IMR-90 (cell line): Measurements from ENCODE around the gene ABHD12B. TPM values are rescaled to one million over a fixed set of nuclear protein-coding genes. Genes with fewer than 3 reads are reported as not detected.

Source experiments
- ATAC-seq: fragments of 200-7000 bp; cut with Tn5 transposase; 2 replicates; pipeline ENCODE4 v1.9.1; 2020; ENCODE audit warnings: low read depth, mild to moderate bottlenecking, moderate library complexity
- BruUV-seq: library from RNA; stranded (reverse); fragments of 400-500 nt; replicated peaks from 2 replicates; lab custom pipeline; 2021; lab: Mats Ljungman, UMichigan
- CTCF ChIA-PET: fragments of 300-600 bp; formaldehyde crosslinking; extraction: SDS; loops from one replicate; lab custom pipeline; 2021; ENCODE audit warnings: antibody characterized with exemption; lab: Yijun Ruan, JAX
- POLR2A ChIA-PET: fragments of 300-600 bp; sonication (Branson Sonifier 250); formaldehyde crosslinking; loops from one replicate; lab custom pipeline; 2022; ENCODE audit warnings: antibody characterized with exemption; ENCODE audit not compliant: unreplicated experiment; lab: Charles Lee
- DNase-seq: peaks from one replicate; pipeline ENCODE4 v3.0.0; 2013
- H2AFZ ChIP-seq: replicated peaks from 2 replicates; pipeline ENCODE3; 2013; ENCODE audit warnings: low read length, mild to moderate bottlenecking; ENCODE audit not compliant: poor library complexity
- H2AK5ac ChIP-seq: 2 replicates; pipeline ENCODE4 v1.6.1; 2013; ENCODE audit warnings: low read depth, low read length, inconsistent platforms
- H2AK9ac ChIP-seq: replicated peaks from 2 replicates; pipeline ENCODE3; 2013; ENCODE audit warnings: mild to moderate bottlenecking, low read depth, low read length, moderate library complexity; ENCODE audit not compliant: poor library complexity
- H2BK120ac ChIP-seq: 2 replicates; pipeline ENCODE4 v1.6.1; 2013; ENCODE audit warnings: low read depth, low read length, inconsistent platforms
- H2BK15ac ChIP-seq: 3 replicates; pipeline ENCODE4 v1.6.1; 2013; ENCODE audit warnings: low read depth, low read length, inconsistent platforms
- H2BK20ac ChIP-seq: 2 replicates; pipeline ENCODE4 v1.6.1; 2013; ENCODE audit warnings: low read depth, mild to moderate bottlenecking, inconsistent platforms, low read length, moderate library complexity
- H2BK5ac ChIP-seq: 2 replicates; pipeline ENCODE4 v1.6.1; 2013; ENCODE audit warnings: mild to moderate bottlenecking, low read depth, low read length, inconsistent platforms; ENCODE audit not compliant: poor library complexity, severe bottlenecking
- H3K14ac ChIP-seq: replicated peaks from 2 replicates; pipeline ENCODE4 v1.6.1; 2013; ENCODE audit warnings: low read depth, low read length, inconsistent platforms
- H3K18ac ChIP-seq: 2 replicates; pipeline ENCODE4 v1.6.1; 2013; ENCODE audit warnings: low read depth, low read length, control low read depth
- H3K23ac ChIP-seq: 2 replicates; pipeline ENCODE4 v1.6.1; 2013; ENCODE audit warnings: low read depth, low read length, inconsistent platforms
- H3K27ac ChIP-seq: 2 replicates; pipeline ENCODE4 v1.5.1; 2013; ENCODE audit warnings: mild to moderate bottlenecking, control low read depth, low read length; ENCODE audit not compliant: insufficient read depth
- H3K27me3 ChIP-seq: 2 replicates; pipeline ENCODE4 v1.6.1; 2013; ENCODE audit warnings: low read length; ENCODE audit not compliant: control insufficient read depth, insufficient read depth
- H3K36me3 ChIP-seq: 2 replicates; pipeline ENCODE4 v1.6.1; 2013; ENCODE audit warnings: low read length, mixed read lengths; ENCODE audit not compliant: control insufficient read depth, insufficient read depth
- H3K4ac ChIP-seq: 2 replicates; pipeline ENCODE4 v1.6.1; 2013; ENCODE audit warnings: low read depth, low read length, inconsistent platforms
- H3K4me1 ChIP-seq: 2 replicates; pipeline ENCODE4 v1.6.1; 2013; ENCODE audit warnings: low read length, mixed read lengths; ENCODE audit not compliant: control insufficient read depth, insufficient read depth
- H3K4me2 ChIP-seq: 2 replicates; pipeline ENCODE4 v1.6.1; 2013; ENCODE audit warnings: low read depth, mild to moderate bottlenecking, control low read depth, low read length, moderate library complexity
- H3K4me3 ChIP-seq: 2 replicates; pipeline ENCODE4 v1.5.1; 2013; ENCODE audit warnings: low read depth, mild to moderate bottlenecking, control low read depth, low read length, moderate library complexity; ENCODE audit not compliant: insufficient read depth
- H3K56ac ChIP-seq: 2 replicates; pipeline ENCODE4 v1.6.1; 2013; ENCODE audit warnings: low read length, inconsistent platforms; ENCODE audit not compliant: insufficient read depth; ENCODE audit errors: extremely low read depth
- H3K79me1 ChIP-seq, 2 experiments: 2 replicates each; pipeline ENCODE4 v1.6.1; 2013; ENCODE audit warnings: low read length in 2 of 2, inconsistent platforms in 1 of 2, low read depth in 1 of 2
- H3K9ac ChIP-seq: 2 replicates; pipeline ENCODE4 v1.6.1; 2013; ENCODE audit warnings: low read depth, low read length, control low read depth
- H3K9me1 ChIP-seq: 2 replicates; pipeline ENCODE4 v1.6.1; 2013; ENCODE audit warnings: low read length, inconsistent platforms; ENCODE audit not compliant: insufficient read depth
- H3K9me3 ChIP-seq: 2 replicates; pipeline ENCODE4 v1.6.1; 2013; ENCODE audit warnings: low read length; ENCODE audit not compliant: control insufficient read depth, insufficient read depth
- H4K20me1 ChIP-seq: 2 replicates; pipeline ENCODE4 v1.6.1; 2013; ENCODE audit warnings: low read length, inconsistent platforms; ENCODE audit not compliant: insufficient read depth
- H4K5ac ChIP-seq: 2 replicates; pipeline ENCODE4 v1.6.1; 2013; ENCODE audit warnings: mild to moderate bottlenecking, low read depth, low read length, control low read depth
- H4K8ac ChIP-seq, 2 experiments: 2 replicates each; pipeline ENCODE4 v1.6.1; 2013; ENCODE audit warnings: low read depth in 2 of 2, low read length in 2 of 2, control low read depth in 1 of 2, inconsistent platforms in 1 of 2
- H4K91ac ChIP-seq: 2 replicates; pipeline ENCODE4 v1.6.1; 2013; ENCODE audit warnings: low read depth, low read length, inconsistent platforms; ENCODE audit not compliant: insufficient read depth
- BHLHE40 ChIP-seq: fragments of 150-350 bp; IDR thresholded peaks from 2 replicates; pipeline ENCODE4 v1.6.1; 2016; ENCODE audit warnings: mild to moderate bottlenecking, low read depth, low read length
- CEBPB ChIP-seq: IDR thresholded peaks from 2 replicates; pipeline ENCODE4 v1.6.1; 2012; ENCODE audit warnings: low read depth, low read length, improper control_type of control experiment
- CHD1 ChIP-seq: IDR thresholded peaks from 2 replicates; pipeline ENCODE4 v1.6.1; 2012; ENCODE audit warnings: low read depth, low read length, improper control_type of control experiment
- MXI1 ChIP-seq: IDR thresholded peaks from 2 replicates; pipeline ENCODE4 v1.6.1; 2012; ENCODE audit warnings: low read depth, mild to moderate bottlenecking, low read length, moderate library complexity, borderline replicate concordance
- NFE2L2 ChIP-seq: fragments of 150-350 bp; IDR thresholded peaks from 2 replicates; pipeline ENCODE4 v1.6.1; 2016; ENCODE audit warnings: low read depth, mild to moderate bottlenecking, low read length
- POLR2A ChIP-seq: IDR thresholded peaks from 2 replicates; pipeline ENCODE4 v1.6.1; 2012; ENCODE audit warnings: mild to moderate bottlenecking, low read depth, low read length
- SMC3 ChIP-seq: fragments of 150-350 bp; IDR thresholded peaks from 2 replicates; pipeline ENCODE4 v1.6.1; 2016; ENCODE audit warnings: low read depth, mild to moderate bottlenecking, antibody characterized with exemption, low read length, moderate library complexity
- USF2 ChIP-seq: fragments of 150-350 bp; IDR thresholded peaks from 2 replicates; pipeline ENCODE4 v1.6.1; 2017; ENCODE audit warnings: mild to moderate bottlenecking, antibody characterized with exemption, low read length, low read depth
- WGBS, 2 experiments: methylation state at CpG; one replicate each; pipeline versions ENCODE4 v1.1.5 to v1.1.7; 2013; ENCODE audit warnings: missing lambda C conversion rate in 2 of 2; ENCODE audit not compliant: insufficient read length in 1 of 2; ENCODE audit errors: extremely low coverage in 2 of 2; 5-methylcytosine and 5-hydroxymethylcytosine counted together
- dilution Hi-C: fragments of 300-500 bp; cut with HindIII; formaldehyde crosslinking; loops from one replicate; pipeline ENCODE4 v1.14.3; 2018; ENCODE audit warnings: low sequenced_read_pairs; ENCODE audit not compliant: unreplicated experiment
- in situ Hi-C: fragments of 300-500 bp; cut with MboI; formaldehyde crosslinking; loops from 3 replicates; pipeline ENCODE4 v1.14.3; 2019; ENCODE audit warnings: low sequenced_read_pairs, inconsistent platforms, mixed read lengths
- intact Hi-C: fragments of 100-400 bp; cut with micrococcal nuclease; formaldehyde crosslinking; loops from 2 replicates; pipeline ENCODE4 v1.10.0; 2022
- polyA plus RNA-seq, 3 experiments: library from polyadenylated mRNA; depleted of rRNA; stranded (reverse); fragments of >200 nt; gene quantifications; 2 replicates each; pipeline ENCODE4 v1.2.3, GENCODE V29; 2012; ENCODE audit warnings: low replicate concordance in 1 of 3
- total RNA-seq: library from RNA; depleted of rRNA; stranded (reverse); fragments of >200 nt; gene quantifications from 2 replicates; pipeline ENCODE4 v1.2.3, GENCODE V29; 2012

Gene ABHD12B
- total and polyA plus RNA-seq, 2 of the 4 experiments (the other 2 are of a cell fraction) = 0.18 TPM; not detected in 1

- Histone ChIP-seq H4K5ac (no peak overlapping the region), H3K14ac (no peak overlapping the region), H2AK9ac (no peak overlapping the region), H3K4ac (no peak overlapping the region), H2BK20ac (no peak overlapping the region), H2AFZ (no peak overlapping the region), H3K23ac (no peak overlapping the region), H3K4me2 (no peak overlapping the region), H3K27ac (no peak overlapping the region), H2BK15ac (no peak overlapping the region), H3K4me3 (no peak overlapping the region), H3K79me1 (no peaks in the 10 kb centered on the region), H3K9me1 (no peaks in the 10 kb centered on the region), H3K4me1 (no peaks in the 10 kb centered on the region), H4K20me1 (no peaks in the 10 kb centered on the region), H3K18ac (no peak overlapping the region), H4K91ac (no peak overlapping the region), H4K8ac (no peak overlapping the region), H3K27me3 (no peaks in the 10 kb centered on the region), H3K9me3 (no peaks in the 10 kb centered on the region), H2AK5ac (no peak overlapping the region), H2BK5ac (no peak overlapping the region), H3K56ac (no peak overlapping the region), H2BK120ac (no peak overlapping the region), H3K9ac (no peak overlapping the region), H3K36me3 (0 out of 2 replicates have a peak, but pooled peaks cover 1% of the 10 kb centered on the region)
- TF ChIP-seq SMC3 (no peak), USF2 (no peak), CHD1 (no peak), POLR2A (no peak), NFE2L2 (no peak), CEBPB (no peak), BHLHE40 (no peak), MXI1 (no peak)
- BruUV-seq = no TSS peak
- in situ Hi-C loops = no loop called here
- POLR2A ChIA-PET = no interaction called here
- intact Hi-C loops = no loop called here
- no CpG with 5 or more reads among the region's 6 CpGs for WGBS, 2 experiments
- dilution Hi-C loops = no loop called here
- CTCF ChIA-PET = interaction anchor here (0.6 kb wide), 1 partner anchor 164 kb away, joined by 5 read pairs; no protein-coding TSS in a partner anchor
- ATAC-seq = no peak
- no peak for DNase-seq
These were observed 25.9 kb downstream of the ABHD12B start for GRCh38 chr14:50897658-50898175.
